Activated CD4-positive, CD25-positive, alpha-beta regulatory T cell treated with anti-CD3 and anti-CD28 coated beads, Interleukin-2, amount 50 U/mL, for 72 hours (primary cell): ENCODE measurements around the gene SMPD4.
A peak's percentile ranks its signal among the peaks of the same experiment; 100 is the strongest.
"Not testable (repeated sequence)": the region's sequence is repeated elsewhere in the genome, so short reads cannot be mapped to it uniquely, and the experiment has no call there.

Source experiments
- DNase-seq: peaks from one replicate; pipeline ENCODE4 v3.0.0; 2021

Gene SMPD4

DNA sequence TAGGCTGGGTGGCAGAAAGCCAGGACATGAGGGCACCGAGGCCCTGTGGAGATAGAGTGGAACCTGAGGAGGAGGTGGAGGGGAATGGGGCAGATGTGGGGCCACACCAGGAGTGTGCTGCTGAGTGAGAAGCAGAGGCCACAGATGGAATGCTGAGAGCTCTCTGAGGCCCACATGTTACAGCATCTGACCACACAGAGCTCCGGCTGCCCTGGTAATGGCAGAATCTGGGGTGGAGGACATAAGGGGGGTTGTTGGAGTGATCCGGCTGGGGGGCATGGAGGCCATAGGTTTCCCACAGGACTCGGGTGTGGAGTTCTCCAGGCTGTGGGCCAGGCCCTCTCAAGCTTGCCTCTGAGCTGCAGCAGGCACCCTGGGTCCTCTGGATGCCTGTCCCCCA lies 4.5 kb upstream of the SMPD4 start:
- no peak for DNase-seq

DNA sequence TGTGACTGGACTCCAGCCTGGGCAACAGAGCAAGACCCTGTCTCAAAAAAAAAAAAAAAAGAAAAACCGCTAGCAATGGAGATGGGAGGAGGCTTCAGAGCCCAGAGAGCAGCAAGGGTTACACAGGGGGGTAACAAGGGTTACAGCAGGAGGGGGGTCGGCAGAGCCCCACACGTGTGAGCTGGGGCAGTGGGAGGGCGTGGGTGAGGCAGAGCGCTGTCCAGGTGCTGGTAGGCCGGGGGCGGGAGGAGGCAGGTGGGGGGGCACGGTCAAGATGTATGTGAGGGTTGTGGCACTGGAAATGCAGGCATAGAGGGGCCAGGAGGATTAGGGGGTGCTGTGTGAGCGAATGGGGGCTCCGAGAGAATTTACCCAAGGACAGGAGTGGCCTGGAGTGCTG lies 4.0 kb upstream of the SMPD4 start:
- DNase-seq: no peak

DNA sequence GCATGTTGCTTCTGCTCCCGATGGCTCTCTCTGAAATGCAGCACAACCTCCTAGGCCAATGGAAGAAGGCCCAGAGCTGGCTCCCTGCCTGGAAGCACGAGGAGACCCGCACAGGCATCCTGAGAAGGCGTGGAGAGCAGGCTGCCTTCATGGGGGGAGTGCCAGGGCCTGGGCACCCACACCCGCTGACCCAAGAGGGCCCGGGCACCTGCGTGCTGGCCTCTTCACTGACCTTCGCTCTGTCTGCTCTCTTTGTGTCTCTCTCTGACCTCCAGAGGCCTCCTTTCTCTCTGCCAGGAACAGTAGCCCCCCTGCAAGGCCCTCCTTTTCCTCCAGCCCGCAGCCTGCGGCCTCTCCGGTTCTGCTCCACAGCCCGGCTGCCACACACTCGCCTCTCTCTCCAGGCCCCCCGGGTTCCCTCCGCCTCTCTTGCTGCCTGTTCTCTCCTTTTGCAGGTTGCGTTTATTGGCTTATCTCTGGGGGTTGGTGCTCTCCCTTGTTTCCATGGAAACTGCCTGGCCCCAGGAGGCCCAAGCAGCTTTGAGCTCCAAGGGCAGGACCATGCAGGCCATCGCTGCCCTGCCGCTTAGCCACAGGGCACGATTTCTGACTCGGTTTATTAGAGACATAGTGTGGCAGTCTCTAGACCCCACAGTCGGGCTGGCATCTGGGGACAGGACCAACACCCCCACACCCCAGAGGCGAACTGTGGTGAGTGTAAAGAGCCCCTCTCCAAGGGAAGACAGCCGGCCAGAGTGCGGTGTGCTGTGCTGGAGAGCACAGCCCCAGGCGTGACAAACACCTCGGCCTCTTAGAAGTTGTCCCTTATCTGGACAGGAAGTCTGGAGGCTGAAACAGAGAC lies 2.3 kb upstream of the SMPD4 start:
- no peak for DNase-seq

DNA sequence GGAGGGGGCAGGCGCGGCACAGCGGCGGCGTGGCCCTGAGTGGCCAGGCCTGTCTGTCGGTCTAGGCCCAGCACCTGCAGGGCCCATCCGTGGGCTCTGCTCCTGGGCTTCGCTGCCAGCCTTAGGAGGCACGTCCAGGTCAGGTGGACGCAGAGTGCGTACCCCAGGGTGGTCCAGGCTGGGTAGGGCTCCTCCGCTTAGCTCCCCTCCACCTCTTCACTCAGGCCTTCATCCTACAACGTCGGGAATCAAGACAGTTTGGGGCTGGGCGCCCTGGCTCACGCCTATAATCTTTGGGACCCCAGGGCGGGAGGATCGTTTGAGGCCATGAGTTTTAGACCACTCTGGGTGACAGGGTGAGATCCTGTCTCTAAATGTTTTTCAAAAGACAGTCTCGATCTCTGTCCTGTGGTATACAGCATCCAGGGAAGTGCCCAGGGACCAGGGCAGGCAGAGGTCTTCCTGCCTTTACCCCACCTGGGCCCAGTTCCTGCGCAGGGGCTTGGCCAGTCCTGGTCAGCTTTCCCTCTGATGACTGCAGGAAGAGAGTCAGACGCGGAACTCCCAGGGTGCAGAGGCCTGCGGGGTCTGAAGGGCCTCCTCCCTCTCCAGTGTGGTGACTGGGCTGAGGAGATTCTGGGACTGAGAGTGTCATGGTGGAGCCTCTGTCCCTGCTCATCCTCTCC lies 1.6 kb upstream of the SMPD4 start:
- DNase-seq: not testable (repeated sequence)

DNA sequence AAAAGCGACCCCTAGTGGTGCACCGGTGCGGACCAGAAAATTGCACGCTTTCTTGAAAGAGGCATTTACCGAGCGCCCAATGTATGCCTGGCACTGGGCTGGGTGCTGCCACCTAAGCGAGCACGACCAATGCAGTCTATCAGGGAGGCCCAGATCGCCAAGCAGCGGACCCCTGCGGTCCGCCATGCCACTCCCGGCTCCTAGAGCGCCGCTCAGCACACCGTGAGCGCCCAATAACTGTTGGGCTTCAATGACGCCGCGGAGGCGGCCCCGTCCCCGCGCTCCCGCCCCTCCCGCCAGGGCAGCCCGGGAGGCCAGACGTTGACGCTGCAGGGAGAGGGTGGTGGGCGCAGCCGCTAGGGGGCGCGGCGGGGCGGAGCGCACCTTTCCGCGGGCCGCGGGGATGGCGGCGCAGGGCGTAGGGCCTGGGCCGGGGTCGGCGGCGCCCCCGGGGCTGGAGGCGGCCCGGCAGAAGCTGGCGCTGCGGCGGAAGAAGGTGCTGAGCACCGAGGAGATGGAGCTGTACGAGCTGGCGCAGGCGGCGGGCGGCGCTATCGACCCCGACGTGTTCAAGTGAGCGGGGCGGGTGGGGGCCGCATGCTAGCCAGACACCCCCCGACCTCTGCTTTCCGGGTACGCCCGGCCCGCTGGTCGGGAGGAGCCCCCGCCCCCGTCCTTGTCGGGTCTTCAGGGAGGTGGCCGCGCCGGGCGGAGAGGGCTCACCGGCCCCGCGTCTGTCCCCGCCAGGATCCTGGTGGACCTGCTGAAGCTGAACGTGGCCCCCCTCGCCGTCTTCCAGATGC lies 679 bp upstream of the SMPD4 start, which contains the start of gene MZT2B:
Gene MZT2B, plus strand, starts transcription at position 383 of the 803 bp plus-strand sequence. Its CDS starts 21 bp downstream, at position 404.
- DNase-seq: peak; percentile 93

DNA sequence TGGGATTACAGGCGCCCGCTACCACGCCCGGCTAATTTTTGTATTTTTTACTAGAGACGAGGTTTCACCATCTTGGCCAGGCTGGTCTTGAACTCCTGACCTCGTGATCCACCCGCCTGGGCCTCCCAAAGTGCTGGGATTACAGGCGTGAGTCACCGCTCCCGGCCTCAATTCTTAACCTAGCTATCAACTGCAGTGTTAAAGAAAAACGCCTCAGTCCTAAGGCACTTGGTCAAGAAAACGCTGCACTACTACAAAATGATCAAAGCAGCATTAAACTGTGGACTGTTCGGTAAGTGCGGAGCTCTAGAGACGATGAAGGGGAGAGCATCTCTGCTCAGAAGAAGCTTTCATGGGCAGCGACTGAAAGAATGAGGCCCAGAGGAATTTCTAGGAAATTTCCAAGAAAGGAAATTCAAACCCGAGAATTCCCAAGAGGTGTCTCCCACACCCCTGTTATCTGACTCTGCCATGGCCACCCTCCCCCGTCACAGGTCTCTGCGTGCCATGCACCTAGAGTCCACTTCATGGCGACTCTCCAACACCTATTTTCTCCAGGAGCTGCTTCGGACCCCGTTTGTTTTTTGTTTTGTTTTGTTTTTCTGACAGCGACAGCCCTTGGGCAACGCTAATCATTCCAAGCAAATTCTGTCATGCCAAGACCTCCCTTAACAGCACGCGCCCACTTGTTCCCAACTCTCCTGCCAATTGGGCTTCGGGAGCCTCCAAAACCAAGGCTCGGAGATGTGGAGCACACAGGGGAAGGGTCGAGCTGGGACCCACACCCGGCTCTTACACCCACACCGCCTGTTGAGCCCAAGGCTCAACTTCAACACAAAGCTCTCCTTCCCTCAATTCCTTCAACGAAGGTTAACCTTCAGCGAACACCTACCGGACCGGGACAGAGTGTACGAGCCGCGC lies 738 bp downstream of the SMPD4 start:
- not testable (repeated sequence) for DNase-seq

DNA sequence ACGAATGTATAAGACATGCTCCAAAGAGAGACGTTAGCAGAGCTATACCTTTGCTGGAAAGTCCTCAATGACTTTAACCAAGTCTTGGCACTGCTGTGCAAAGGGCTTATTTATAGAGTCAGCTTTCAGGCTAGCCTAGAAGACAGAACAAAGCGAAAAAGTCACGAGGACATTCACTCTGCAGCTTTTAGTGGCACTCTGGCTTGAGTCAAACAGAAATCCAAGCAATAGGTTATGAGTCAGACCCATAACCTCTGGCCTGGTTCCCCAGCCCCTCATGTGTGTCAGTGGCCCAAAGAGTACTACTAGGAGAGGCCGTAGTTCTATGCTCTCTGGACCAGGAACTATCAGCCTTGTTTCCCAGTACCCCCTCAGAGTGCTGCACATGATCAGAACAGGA lies 6.5 kb downstream of the SMPD4 start:
- DNase-seq: not testable (repeated sequence)

DNA sequence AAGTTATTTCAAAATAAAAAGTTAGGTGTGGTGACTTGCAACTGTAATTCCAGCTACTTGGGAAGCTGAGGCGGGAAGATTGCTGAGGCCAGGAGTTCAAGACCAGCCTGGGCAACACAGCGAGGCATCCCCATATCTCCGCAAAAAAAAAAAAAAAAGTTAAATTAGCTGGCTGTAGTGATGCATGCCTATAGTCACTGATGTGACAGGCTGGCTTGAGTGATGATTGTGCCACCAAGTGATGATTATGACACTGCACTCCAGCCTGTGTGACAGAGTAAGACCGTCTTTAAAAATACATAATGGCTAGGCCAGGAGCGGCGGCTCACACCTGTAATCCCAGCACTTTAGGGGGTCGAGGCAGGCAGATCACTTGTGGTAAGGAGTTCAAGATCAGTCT lies 11.5 kb downstream of the SMPD4 start:
- DNase-seq: no peak

DNA sequence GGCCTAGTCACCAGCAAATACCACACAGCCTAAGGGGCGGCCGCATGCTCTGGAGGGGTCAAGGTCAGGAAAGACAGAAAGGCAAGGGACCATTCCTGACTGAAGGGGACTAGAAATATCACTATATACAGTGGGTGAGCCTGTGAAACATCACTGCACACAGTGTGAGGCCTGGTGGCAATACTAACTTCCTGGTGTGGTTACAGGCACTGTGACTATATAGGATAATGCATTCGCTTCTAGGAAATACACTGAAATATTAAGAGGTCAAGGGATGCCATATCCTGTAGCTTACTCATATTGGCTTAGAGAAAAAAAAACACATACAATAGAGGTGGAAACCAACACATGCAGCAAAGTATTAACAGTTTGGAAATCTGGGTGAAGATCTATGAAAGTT lies 12.2 kb downstream of the SMPD4 start:
- DNase-seq: not testable (repeated sequence)

DNA sequence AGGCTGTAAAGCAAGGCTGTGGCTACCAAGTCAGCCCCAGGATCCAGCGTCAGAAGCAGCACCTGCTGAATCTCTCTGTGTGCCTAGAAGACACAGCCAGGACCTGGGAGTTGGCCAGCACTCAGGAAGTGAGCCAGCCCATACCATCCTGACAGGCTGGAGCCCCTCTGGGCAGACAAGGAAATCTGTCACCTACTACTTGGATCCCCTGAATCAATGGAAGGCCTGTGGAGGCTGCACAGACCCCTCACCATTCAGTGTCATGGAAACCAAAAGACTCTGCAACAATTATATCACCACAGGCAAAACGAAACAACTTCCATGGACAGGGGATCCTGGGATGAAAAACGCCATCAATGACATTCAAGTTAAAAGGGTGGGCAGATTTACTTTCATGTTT lies 14.8 kb downstream of the SMPD4 start:
- DNase-seq: not testable (repeated sequence)

DNA sequence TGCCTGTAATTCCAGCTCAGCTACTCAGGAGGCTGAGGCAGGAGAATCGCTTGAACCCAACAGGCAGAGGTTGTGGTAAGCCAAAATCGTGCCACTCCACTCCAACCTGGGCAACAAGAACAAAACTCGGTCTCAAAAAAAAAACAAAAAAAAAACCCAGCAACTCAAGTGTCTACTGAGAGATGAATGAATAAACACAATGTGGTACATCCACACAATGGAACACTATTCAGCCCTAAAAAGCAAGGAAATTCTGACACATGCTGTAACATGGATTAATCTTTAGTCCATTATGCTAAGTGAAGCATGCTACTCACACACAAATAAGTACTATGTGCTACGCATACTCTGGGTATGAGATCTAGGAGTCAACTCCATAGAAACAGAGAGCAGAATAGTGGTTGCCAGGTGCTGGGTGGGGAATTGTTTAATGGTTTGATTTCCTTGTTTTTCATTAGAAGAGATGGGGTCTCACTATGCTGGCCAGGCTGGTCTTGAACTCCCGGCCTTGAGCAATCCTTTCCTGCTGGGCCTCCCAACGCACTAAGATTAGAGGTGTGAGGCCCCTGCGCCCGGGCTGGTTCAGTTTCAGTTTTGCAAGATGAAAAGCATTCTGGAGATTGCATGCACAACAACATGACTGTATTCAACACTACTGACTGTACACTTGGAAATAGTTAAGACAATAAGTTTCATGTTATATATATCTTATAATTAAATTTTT lies 15.9 kb downstream of the SMPD4 start:
- no peak for DNase-seq

DNA sequence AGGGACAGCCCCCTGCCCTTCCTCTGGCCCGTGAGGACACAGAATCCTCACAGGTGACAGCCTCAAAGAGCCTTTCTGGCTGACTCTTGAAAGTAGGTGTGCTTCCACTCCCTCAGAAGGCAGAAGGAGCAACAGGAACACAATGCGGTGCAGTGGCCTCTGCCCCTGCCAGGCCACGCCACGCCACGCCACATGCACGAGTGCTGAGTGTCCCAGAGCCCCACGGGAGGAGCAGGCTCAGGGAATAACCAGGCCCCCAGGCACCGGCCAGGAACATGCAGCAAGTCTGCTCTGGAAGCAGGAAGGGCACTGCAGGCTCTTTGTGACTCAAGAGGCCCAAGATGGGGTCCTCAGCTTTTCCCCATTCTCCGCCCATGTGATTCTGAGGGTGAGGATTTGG lies 18.4 kb downstream of the SMPD4 start:
- DNase-seq: no peak

DNA sequence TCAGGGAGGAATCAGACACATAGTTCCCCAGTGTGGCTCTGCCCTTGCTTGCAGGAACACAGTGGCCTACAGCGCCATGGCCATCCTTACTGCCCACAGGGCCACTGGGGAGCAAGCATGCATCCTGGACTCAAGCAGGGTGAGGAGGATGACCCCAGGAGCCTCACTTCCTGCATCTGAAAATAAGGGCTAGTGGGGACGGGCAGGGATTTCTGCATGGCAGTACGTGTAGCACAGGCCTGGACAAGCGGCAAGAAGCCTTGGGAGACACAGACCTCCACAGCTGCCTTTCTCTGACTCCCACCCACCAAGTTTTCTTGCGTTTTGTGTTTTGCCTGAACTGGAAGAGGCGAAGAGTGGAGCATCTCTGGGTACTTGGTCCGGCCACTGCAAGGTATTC lies 18.9 kb downstream of the SMPD4 start:
- DNase-seq: not testable (repeated sequence)

DNA sequence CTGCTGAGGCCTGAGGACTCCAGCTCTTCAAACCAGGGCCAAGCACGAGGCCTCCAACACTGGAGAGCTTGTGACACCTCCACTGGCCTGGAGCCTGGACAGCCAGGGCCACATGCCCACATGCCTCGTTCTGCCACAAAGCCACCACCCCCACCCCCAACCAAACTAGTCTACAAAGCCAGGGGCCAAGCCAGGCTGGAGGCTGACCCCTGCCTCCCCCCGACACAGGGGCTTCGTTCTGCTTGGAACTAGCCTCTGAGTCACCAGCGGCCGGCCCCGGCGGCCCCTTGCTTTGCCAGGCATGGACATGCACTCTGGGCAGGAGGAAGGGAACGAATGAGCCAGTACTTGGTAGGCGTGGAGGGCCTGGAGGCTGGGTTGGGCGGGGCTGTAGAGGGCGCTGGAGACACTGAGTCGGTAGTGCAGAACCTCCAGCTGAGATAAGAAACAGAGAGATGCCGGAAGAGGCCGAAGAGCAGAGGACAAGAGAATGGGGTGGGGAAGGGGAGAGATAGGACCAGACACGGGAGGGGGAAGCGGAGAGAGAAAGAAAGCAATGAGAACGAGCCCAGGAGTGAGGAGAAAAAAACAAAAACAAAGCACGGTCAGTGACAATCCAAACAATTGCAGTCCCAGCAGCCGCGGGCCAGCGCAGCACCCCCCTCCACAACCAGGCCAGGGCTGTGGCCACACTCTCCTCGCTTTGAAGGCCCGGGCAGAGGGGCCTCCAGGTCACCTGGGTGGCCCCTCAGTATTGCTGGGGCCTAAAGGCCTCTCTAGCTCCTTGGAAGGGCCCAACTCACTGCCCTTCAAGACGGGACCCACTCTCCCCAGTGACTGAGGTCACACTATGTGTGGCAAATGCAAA lies 20.3 kb downstream of the SMPD4 start:
- DNase-seq: not testable (repeated sequence)

DNA sequence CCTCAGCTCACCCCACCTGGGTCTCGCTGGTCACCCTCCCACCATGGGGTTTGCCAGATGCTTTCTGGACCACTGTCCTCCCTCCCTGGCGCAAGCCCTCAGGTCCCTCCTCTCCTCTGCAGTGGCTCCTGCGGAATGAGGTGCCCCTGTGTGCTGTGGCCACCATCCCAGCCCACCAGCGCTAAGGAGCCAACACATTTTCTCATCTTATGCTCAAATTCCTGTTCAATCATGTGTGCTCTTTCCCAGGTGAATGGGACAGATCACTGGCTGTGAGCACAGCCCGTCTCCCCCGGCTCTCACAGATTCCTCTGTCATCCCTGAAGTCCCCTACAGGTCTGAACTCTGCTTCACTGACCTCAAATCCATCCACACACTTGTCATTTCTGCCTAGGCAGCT lies 21.3 kb downstream of the SMPD4 start:
- no peak for DNase-seq

DNA sequence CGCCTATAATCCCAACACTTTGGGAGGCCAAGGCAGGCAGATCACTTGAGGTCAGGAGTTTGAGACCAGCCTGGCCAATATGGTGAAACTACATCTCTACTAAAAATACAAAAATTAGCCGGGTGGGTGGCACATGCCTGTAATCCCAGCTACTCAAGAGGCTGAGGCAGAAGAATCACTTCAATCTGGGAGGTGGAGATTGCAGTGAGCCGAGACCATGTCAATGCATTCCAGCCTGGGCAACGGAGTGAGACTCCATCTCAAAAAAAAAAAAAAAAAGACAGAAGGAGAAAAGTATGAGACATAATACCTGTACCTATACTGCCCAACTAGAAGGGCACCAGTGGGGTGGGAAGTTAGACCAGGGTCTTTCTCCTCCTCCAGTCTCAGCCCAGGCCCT lies 22.0 kb downstream of the SMPD4 start:
- DNase-seq: not testable (repeated sequence)

DNA sequence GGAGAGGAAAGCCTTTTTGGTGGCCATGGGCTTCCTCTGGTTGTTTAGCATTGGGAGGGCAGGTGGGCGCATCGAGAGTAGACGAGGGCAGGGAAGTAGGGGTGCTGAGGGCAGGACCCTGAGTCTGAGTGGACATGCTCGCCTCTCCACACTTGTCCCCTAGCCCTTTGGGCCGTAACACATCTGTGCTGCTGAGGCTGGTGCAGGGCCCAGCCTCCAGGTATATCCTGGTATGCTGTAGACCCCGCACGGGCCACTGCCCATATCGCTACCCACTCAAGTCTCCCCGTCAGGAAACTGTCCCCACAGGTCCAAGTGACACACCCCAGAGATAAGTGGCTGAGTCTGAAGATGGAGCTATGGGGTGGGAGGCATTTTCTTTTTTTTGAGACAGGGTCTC lies 22.8 kb downstream of the SMPD4 start:
- DNase-seq: no peak

DNA sequence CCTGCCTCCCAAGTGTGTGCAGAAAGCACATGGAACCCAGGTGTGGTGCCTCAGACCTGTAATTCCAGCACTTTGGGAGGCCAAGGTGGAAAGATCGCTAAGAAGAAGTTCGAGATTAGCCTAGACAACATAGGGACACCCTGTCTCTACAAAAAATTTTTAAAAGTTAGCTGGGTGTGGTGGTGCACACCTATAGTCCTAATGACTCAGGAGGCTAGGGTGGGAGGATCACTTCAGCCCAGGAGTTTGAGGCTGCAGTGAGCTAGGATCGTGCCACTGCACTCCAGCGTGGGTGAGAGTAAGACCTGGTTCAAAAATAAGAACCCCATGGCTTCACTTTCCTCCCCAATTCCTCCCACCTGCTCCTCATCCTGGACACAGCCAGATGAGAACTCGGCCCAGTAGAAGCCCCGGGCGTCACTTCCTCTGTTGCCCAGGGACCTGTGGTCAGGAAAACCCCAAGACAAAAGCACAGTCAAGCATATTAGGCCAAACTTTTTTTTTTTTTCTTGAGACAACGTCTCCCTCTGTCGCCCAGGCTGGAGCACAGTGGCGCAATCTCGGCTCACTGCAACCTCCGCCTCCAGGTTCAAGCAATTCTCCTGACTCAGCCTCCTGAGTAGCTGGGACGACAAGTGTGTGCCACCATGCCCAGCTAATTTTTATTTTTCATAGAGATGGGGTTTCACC lies 23.4 kb downstream of the SMPD4 start:
- DNase-seq: not testable (repeated sequence)

DNA sequence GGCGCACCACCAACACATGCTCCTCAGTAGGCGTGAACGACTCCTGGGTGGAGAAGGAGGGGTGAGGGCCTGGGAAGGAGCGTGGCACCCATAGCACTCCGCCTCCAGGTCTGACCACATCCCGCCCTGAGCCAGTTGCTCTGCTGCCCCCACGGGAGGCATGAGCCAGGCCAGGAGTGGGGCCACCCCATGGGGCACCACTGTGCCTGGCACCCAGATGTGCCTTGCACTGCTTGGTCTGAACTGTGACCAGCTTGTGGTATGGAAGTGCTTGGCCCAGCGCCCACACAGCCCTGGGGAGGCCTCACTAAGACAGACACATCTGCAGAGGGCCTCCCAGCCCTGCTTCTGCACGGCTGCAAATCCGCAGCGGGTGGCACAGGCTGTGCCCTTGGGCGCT lies 24.0 kb downstream of the SMPD4 start:
- DNase-seq: not testable (repeated sequence)

DNA sequence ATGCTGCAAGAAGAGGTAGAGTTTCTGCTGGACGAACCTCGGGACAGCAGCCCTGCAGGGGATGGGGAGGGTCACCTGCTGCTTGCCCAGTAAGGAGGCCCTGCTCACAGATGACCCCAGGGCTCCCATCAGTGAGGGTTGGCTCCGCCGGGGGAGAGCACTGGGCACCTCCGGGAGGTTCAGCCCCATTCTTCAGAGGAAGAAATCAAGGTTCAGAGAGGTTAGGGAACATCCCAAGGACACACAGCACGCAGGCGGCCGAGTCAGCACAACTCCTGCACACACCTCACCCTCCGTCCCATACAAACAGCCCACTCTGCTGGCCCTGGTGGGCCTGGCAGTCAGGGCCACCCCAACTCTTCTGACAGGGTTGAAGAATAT lies 24.8 kb downstream of the SMPD4 start:
- no peak for DNase-seq
